CD14-positive monocyte (primary cell): ENCODE results near the gene RALGDS. TPM values are rescaled to one million over a fixed set of nuclear protein-coding genes. Genes with fewer than 3 reads are reported as not detected.

ENCODE experiments used
- DNase-seq, 3 donors: peaks; one replicate each; pipeline ENCODE4 v3.0.0-alpha.2; 2011 to 2022
- H2AFZ ChIP-seq: 2 replicates; pipeline ENCODE4 v1.6.0; 2012; ENCODE audit warnings: mild to moderate bottlenecking, low read depth, low read length, inconsistent platforms; ENCODE audit not compliant: insufficient read depth, poor library complexity, severe bottlenecking
- H3K27ac ChIP-seq, 2 donors: 1 replicate in 1 of 2; 2 replicates in 1 of 2; pipeline ENCODE4 v1.5.1; 2012 to 2013; ENCODE audit warnings: low read length in 2 of 2, control low read depth in 1 of 2, inconsistent platforms in 1 of 2, low read depth in 1 of 2, mild to moderate bottlenecking in 1 of 2
- H3K27me3 ChIP-seq, 2 donors: one replicate each; pipeline versions ENCODE4 v1.6.0 to v1.6.1; 2011 to 2013; ENCODE audit warnings: low read length in 2 of 2; ENCODE audit not compliant: control insufficient read depth in 2 of 2, insufficient read depth in 2 of 2
- H3K36me3 ChIP-seq, 2 donors: replicated peaks in 1 of 2; 1 replicate in 1 of 2; 2 replicates in 1 of 2; pipeline versions ENCODE4 v1.5.1 to v1.6.1; 2012 to 2013; ENCODE audit warnings: low read length in 2 of 2, control low read depth in 1 of 2, inconsistent platforms in 1 of 2, mild to moderate bottlenecking in 1 of 2; ENCODE audit not compliant: insufficient read depth in 2 of 2, control insufficient read depth in 1 of 2
- H3K4me1 ChIP-seq, 2 donors: 1 replicate in 1 of 2; 2 replicates in 1 of 2; pipeline versions ENCODE4 v1.5.1 to v1.6.1; 2012 to 2013; ENCODE audit warnings: low read length in 2 of 2, control low read depth in 1 of 2, inconsistent platforms in 1 of 2, mild to moderate bottlenecking in 1 of 2, moderate library complexity in 1 of 2; ENCODE audit not compliant: insufficient read depth in 2 of 2, control insufficient read depth in 1 of 2
- H3K4me2 ChIP-seq: replicated peaks from 2 replicates; pipeline ENCODE3; 2012; ENCODE audit warnings: low read length, moderate library complexity, mild to moderate bottlenecking; ENCODE audit not compliant: poor library complexity, severe bottlenecking; ENCODE audit errors: extremely low read depth
- H3K4me3 ChIP-seq, 3 experiments: fragments of 200-600 bp in 1 of 3; sonication (generic) in 1 of 3; replicated peaks in 1 of 3; 1 replicate in 2 of 3; 2 replicates in 1 of 3; pipeline ENCODE4 v1.5.1; 2011 to 2013; ENCODE audit warnings: low read length in 3 of 3, mild to moderate bottlenecking in 3 of 3, control low read depth in 2 of 3, low read depth in 2 of 3, inconsistent platforms in 1 of 3, moderate library complexity in 1 of 3
- H3K79me2 ChIP-seq: 2 replicates; pipeline ENCODE4 v1.6.0; 2012; ENCODE audit warnings: mild to moderate bottlenecking, control low read depth, inconsistent platforms, low read length, moderate library complexity; ENCODE audit not compliant: insufficient read depth
- H3K9ac ChIP-seq: 2 replicates; pipeline ENCODE4 v1.6.0; 2017; ENCODE audit warnings: low read length, mild to moderate bottlenecking; ENCODE audit not compliant: insufficient read depth, poor library complexity, severe bottlenecking
- H3K9me3 ChIP-seq, 2 donors: replicated peaks in 1 of 2; 1 replicate in 1 of 2; 2 replicates in 1 of 2; pipeline versions ENCODE4 v1.5.1 to v1.6.1; 2012 to 2013; ENCODE audit warnings: low read length in 2 of 2, control low read depth in 1 of 2; ENCODE audit not compliant: control insufficient read depth in 1 of 2, insufficient read depth in 1 of 2
- H4K20me1 ChIP-seq: 2 replicates; pipeline ENCODE4 v1.6.0; 2012; ENCODE audit warnings: mild to moderate bottlenecking, low read length, control low read depth, moderate library complexity; ENCODE audit not compliant: insufficient read depth
- H3K27ac Mint-ChIP-seq, 7 donors: one replicate each; pipeline ENCODE4 v1.8.0; 2020; ENCODE audit warnings: mild to moderate bottlenecking in 7 of 7, mixed read lengths in 7 of 7, moderate library complexity in 6 of 7, inconsistent platforms in 2 of 7
- H3K27me3 Mint-ChIP-seq, 3 donors: one replicate each; pipeline ENCODE4 v1.8.0; 2021 to 2022; ENCODE audit warnings: low read depth in 3 of 3, mild to moderate bottlenecking in 3 of 3, mixed read lengths in 3 of 3, moderate library complexity in 3 of 3, inconsistent platforms in 1 of 3
- H3K36me3 Mint-ChIP-seq, 2 donors: one replicate each; pipeline ENCODE4 v1.8.0; 2020; ENCODE audit warnings: mixed read lengths in 2 of 2, inconsistent platforms in 1 of 2, mild to moderate bottlenecking in 1 of 2
- H3K4me1 Mint-ChIP-seq: one replicate; pipeline ENCODE4 v1.8.0; 2020; ENCODE audit warnings: mild to moderate bottlenecking, mixed read lengths
- H3K4me3 Mint-ChIP-seq, 2 donors: one replicate each; pipeline ENCODE4 v1.8.0; 2020; ENCODE audit warnings: mild to moderate bottlenecking in 2 of 2, mixed read lengths in 2 of 2, moderate library complexity in 1 of 2
- H3K9me3 Mint-ChIP-seq, 7 donors: one replicate each; pipeline ENCODE4 v1.8.0; 2020 to 2022; ENCODE audit warnings: mixed read lengths in 7 of 7, mild to moderate bottlenecking in 6 of 7, moderate library complexity in 6 of 7, inconsistent platforms in 2 of 7
- CTCF ChIP-seq: fragments of 200-600 bp; IDR thresholded peaks from one replicate; pipeline ENCODE4 v1.8.0; 2022; ENCODE audit warnings: antibody characterized with exemption, mild to moderate bottlenecking
- WGBS: methylation state at CpG from one replicate; pipeline ENCODE4 v1.1.5; 2013; ENCODE audit warnings: missing lambda C conversion rate; ENCODE audit not compliant: insufficient coverage; 5-methylcytosine and 5-hydroxymethylcytosine counted together
- intact Hi-C, 2 donors: fragments of 100-400 bp; cut with micrococcal nuclease; formaldehyde crosslinking; loops; one replicate each; pipeline versions ENCODE4 v1.15.0 to v1.15.1; 2023
- polyA plus RNA-seq, 3 donors: library from polyadenylated mRNA; depleted of rRNA in 1 of 3; unstranded in 2 of 3; stranded (reverse) in 1 of 3; fragments of 300-500 nt in 2 of 3; fragments of >200 nt in 1 of 3; fragmentation: Illumina TruSeq in 2 of 3; gene quantifications; 1 replicate in 2 of 3; 2 replicates in 1 of 3; pipeline ENCODE4 v1.2.3, GENCODE V29; 2012 to 2021

Gene RALGDS
- polyA plus RNA-seq, 3 donors = 3.5 to 63.8 (median 4.2) TPM

- no peak for TF ChIP-seq CTCF
- Histone ChIP-seq H2AFZ (no peak overlapping the region), H3K27me3 (no peaks in the 10 kb centered on the region), H3K4me2 (no peak overlapping the region), H3K27ac (no peak overlapping the region), H3K9ac (no peak overlapping the region), H3K9me3 (no peaks in the 10 kb centered on the region), H4K20me1 (no peaks in the 10 kb centered on the region), H3K36me3 (no peaks in the 10 kb centered on the region), H3K4me1 (no peaks in the 10 kb centered on the region), H3K79me2 (no peaks in the 10 kb centered on the region), H3K4me3 (no peak overlapping the region)
- Mint-ChIP-seq H3K4me3 (no peak overlapping the region), H3K4me1 (no peaks in the 10 kb centered on the region), H3K36me3 (no peaks in the 10 kb centered on the region), H3K27ac (no peak overlapping the region), H3K9me3 (no peaks in the 10 kb centered on the region), H3K27me3 (peaks cover 0 to 6% (median 1%) of the 10 kb centered on the region in 3 donors)
- no peak for DNase-seq
- intact Hi-C loops = no loop called here
- 95% methylated on average over 6 of the region's 10 CpGs for WGBS
Measured at GRCh38 chr9:133088146-133088750, 32.8 kb downstream of the RALGDS start.

GRCh38 chr9:133087429-133088145, 33.5 kb downstream of the RALGDS start:
- Mint-ChIP-seq H3K4me3 (no peak overlapping the region), H3K36me3 (no peaks in the 10 kb centered on the region), H3K27ac (peak overlapping the region in 2 of 7 donors; percentile 54 to 61), H3K27me3 (peaks cover 0 to 4% (median 1%) of the 10 kb centered on the region in 3 donors), H3K4me1 (no peaks in the 10 kb centered on the region), H3K9me3 (no peaks in the 10 kb centered on the region)
- H2AFZ ChIP-seq = no peak overlapping the region
- H3K36me3 ChIP-seq = no peaks in the 10 kb centered on the region
- H4K20me1 ChIP-seq = no peaks in the 10 kb centered on the region
- intact Hi-C loops = no loop called here
- no peak for TF ChIP-seq CTCF
- no peaks in the 10 kb centered on the region for H3K79me2 ChIP-seq
- no peak overlapping the region for H3K4me3 ChIP-seq
- no peaks in the 10 kb centered on the region for H3K27me3 ChIP-seq
- DNase-seq = no peak
- H3K9me3 ChIP-seq = no peaks in the 10 kb centered on the region
- H3K9ac ChIP-seq = no peak overlapping the region
- H3K4me1 ChIP-seq = no peaks in the 10 kb centered on the region
- no peak overlapping the region for H3K4me2 ChIP-seq
- H3K27ac ChIP-seq = no peak overlapping the region
- WGBS = 97% methylated on average over 4 of the region's 7 CpGs
